ENCODE data around the gene CTXND2.

GRCh38 chr1:150842964-150843363 is 44.0 kb upstream of the CTXND2 start:
- no peak for TF ChIP-seq EZH2phosphoT487 (IDR thresholded peaks at IDR 0.05)
- no peak for TF ChIP-seq CTCF (IDR thresholded peaks at IDR 0.05)
- no peak for TF ChIP-seq EZH2 (IDR thresholded peaks at IDR 0.05)
